Thoracic aorta (tissue), 2 donors: ENCODE results near the gene GPR155. TPM values are rescaled to one million over a fixed set of nuclear protein-coding genes. Genes with fewer than 3 reads are reported as not detected.

Source experiments
- ATAC-seq: fragments of 150-250 bp; one replicate; pipeline ENCODE4 v1.8.0; 2017; ENCODE audit warnings: low read depth; ENCODE audit not compliant: insufficient number of reproducible peaks, low FRiP score
- DNase-seq: peaks from one replicate; pipeline ENCODE4 v3.0.0-alpha.2; 2020; ENCODE audit warnings: low spot score
- H3K27ac ChIP-seq, 2 donors: fragments of 200-600 bp; sonication (generic); 1 replicate in 1 of 2; 2 replicates in 1 of 2; pipeline ENCODE4 v1.5.1; 2016; ENCODE audit warnings: mild to moderate bottlenecking in 2 of 2, moderate library complexity in 2 of 2
- H3K27me3 ChIP-seq: fragments of 200-600 bp; sonication (generic); replicated peaks from 2 replicates; pipeline ENCODE4 v1.6.0; 2016; ENCODE audit warnings: mild to moderate bottlenecking; ENCODE audit not compliant: insufficient read depth
- H3K36me3 ChIP-seq: fragments of 200-600 bp; sonication (generic); one replicate; pipeline ENCODE4 v1.5.1; 2016
- H3K4me1 ChIP-seq, 2 donors: fragments of 200-600 bp; sonication (generic); 1 replicate in 1 of 2; 2 replicates in 1 of 2; pipeline versions ENCODE4 v1.5.1 to v1.6.0; 2016; ENCODE audit warnings: low read depth in 2 of 2, mild to moderate bottlenecking in 1 of 2; ENCODE audit not compliant: control insufficient read depth in 1 of 2
- H3K4me3 ChIP-seq: fragments of 200-600 bp; sonication (generic); 2 replicates; pipeline ENCODE4 v1.5.1; 2016; ENCODE audit warnings: mild to moderate bottlenecking
- H3K9me3 ChIP-seq: fragments of 200-600 bp; sonication (generic); 2 replicates; pipeline ENCODE4 v1.5.1; 2016
- total RNA-seq, 2 donors: library from RNA; depleted of rRNA; stranded (reverse); fragments of >200 nt; gene quantifications; one replicate each; pipeline versions ENCODE4 v1.1.0 to v1.2.3, GENCODE V29; 2016
- TF ChIP-seq, protein P1 (sequence below): fragments of 200-600 bp; sonication (generic); IDR thresholded peaks from one replicate; pipeline ENCODE4 v1.5.1; 2019; ENCODE audit warnings: antibody characterized with exemption

The GPR155 gene
- total RNA-seq, 2 donors from 2014 or later = 6.6 to 6.8 TPM

DNA sequence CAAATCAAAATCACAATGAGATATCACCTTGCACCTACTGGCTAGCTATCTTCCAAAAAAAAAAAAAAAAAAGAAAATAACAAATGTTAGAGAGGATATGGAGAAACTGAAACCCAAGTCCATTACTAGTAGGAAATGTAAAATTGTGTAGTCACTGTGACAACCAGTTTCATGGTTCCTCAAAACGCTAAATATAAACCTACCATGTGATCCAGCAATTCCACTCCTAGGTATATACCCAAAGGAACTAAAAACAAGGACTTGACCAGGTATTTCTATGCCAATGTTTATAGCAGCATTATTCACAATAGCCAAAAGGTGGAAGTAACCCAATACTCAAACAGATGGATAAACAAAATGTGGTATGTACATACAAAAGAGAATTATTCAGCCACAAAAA lies 103.0 kb downstream of the GPR155 start:
- no peak overlapping the region for H3K27ac ChIP-seq
- H3K9me3 ChIP-seq = no peaks in the 10 kb centered on the region
- ATAC-seq = no peak
- DNase-seq = no peak
- peaks cover 25% of the 10 kb centered on the region for H3K36me3 ChIP-seq
- H3K27me3 ChIP-seq = no peaks in the 10 kb centered on the region
- TF ChIP-seq, protein P1, sequence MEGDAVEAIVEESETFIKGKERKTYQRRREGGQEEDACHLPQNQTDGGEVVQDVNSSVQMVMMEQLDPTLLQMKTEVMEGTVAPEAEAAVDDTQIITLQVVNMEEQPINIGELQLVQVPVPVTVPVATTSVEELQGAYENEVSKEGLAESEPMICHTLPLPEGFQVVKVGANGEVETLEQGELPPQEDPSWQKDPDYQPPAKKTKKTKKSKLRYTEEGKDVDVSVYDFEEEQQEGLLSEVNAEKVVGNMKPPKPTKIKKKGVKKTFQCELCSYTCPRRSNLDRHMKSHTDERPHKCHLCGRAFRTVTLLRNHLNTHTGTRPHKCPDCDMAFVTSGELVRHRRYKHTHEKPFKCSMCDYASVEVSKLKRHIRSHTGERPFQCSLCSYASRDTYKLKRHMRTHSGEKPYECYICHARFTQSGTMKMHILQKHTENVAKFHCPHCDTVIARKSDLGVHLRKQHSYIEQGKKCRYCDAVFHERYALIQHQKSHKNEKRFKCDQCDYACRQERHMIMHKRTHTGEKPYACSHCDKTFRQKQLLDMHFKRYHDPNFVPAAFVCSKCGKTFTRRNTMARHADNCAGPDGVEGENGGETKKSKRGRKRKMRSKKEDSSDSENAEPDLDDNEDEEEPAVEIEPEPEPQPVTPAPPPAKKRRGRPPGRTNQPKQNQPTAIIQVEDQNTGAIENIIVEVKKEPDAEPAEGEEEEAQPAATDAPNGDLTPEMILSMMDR = no peak
- H3K4me1 ChIP-seq = no peaks in the 10 kb centered on the region
- H3K4me3 ChIP-seq = no peak overlapping the region

Other genes starting within 250 kb of the GPR155 start
- 10 to 100 TPM; 15.2 to 48.0 TPM for gene OLA1, start 238.5 kb downstream of the GPR155 start, total RNA-seq
- gene SP9, start 152.1 kb downstream of the GPR155 start, total RNA-seq = not detected
- gene SCRN3, start 91.3 kb downstream of the GPR155 start, total RNA-seq = 10 to 100 TPM; 10.6 to 25.0 TPM
- gene WIPF1, start 110.8 kb upstream of the GPR155 start, total RNA-seq = 10 to 100 TPM; 50.4 to 58.8 TPM